Amygdala (tissue), 56 donors: ENCODE measurements around the gene KLF13.

ENCODE experiments used
- DNase-seq, 56 donors: peaks; one replicate each; lab custom pipeline; 2025; lab: John Stamatoyannopoulos, UW

The KLF13 gene

DNA sequence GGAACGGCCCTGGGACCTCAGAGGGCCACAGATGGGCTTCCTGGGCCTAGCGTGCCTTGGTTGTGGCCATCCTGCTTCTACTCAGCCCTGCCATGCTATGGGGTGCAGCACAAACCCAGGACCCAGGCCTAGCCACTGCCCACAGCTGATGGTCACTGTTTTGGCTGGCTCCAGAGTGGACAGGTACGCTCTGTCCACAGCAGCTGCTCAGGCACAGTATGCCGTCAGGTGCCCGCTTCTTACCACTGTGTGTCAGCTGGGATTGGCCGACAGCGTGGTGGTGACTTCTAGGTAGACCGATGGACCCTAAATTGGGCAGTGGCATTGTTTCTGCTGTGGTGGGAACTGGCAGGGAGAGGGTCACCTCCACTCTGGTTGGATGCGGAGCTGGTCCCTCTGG is 47.3 kb downstream of the KLF13 start:
- DNase-seq = no peak

DNA sequence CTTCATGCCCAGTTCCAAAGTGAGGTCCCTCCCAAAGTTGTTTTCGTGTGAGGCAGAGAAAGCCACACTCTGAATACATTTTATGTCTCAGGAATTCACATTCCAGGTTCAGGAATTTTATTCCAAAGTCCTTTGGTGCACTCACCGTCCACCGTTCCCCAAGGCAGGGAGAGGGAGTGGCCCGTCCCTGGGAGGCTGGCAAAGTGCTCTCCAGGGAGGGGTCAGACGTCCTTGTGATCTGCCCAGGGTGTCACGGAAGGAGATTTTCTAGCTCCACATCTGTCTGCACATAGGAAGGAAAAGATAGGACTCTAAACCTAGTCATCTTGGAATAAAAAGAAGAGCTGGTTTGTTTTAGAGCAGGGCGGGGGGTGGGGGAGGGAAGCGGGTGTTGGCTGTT is 47.9 kb downstream of the KLF13 start:
- DNase-seq = no peak

DNA sequence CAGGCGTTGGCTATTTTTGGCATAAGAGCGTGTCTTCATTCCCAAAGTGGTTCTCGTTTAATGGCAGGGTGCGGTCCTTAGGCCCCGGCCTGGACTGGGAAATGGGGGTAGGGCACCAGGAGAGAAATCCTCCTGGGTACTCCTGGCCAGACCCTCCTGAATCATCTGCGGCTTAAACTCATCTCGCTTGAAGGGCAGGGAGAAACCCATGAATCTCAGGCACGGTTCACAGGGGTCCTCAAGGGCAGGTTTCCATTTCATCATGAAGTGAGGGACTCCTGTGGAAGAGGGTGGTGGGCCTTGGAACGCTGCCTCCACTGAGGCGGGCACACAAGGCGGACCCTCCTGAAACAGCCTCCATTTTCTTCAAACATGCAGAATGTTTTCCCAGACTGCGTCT is 48.4 kb downstream of the KLF13 start:
- DNase-seq = no peak

DNA sequence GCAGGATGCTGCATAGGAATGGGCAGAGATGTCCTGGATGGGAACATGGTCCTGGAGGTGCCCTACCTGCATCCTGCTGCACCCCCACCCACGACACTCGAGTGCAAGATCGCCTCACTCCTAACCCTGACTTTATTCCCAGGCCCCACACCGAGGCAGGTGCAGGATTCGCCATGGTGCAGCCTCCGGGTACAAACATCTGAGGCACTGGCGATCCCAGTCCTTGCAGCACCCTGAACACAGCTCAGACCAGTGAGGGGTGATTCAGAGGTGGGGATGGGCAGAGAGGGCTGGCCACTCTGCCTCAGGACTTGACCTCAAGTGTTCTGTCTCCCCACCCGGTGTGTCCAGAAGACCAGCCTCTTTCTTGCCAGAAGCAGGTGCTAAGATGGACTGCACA is 49.1 kb downstream of the KLF13 start:
- DNase-seq = no peak

DNA sequence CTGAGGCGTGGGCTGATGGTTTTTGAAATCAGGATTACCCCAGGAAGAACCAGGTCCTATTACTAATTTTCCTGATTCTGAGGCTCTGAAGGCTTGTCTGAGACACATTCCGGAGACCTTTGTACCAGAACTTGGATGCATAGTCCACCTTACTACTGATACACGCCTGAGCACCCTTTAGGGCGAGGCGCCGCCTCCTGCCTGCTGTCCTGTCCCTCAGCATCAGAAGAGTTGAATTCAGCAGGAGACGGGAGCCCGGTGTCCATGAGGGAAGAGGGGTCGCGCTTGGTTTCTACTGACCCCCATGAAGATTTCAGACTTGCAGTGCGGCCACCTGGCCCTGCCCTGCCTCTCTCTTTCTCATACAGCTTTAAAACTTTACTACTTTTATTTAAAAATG is 49.9 kb downstream of the KLF13 start:
- DNase-seq = no peak

DNA sequence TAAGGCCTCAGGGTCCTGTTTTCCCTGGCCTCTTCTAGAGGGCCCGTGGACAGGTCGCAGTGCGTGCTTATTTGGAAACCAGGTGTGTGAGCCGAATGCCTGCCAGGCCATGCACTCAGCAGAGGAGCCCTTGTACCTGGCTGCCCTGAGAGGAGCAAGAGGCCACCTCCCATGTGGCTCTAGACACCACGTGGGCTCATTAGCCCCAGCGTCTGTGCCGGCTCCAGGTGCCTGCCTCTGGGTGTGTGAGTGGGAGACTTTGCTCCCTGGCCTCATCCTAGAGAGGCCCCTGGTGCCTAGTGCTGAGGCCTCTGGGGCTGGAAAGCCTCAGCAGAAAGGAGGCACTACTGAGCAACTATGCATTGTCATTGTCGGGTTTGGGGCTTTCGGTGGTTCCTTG is 50.4 kb downstream of the KLF13 start:
- DNase-seq = no peak

DNA sequence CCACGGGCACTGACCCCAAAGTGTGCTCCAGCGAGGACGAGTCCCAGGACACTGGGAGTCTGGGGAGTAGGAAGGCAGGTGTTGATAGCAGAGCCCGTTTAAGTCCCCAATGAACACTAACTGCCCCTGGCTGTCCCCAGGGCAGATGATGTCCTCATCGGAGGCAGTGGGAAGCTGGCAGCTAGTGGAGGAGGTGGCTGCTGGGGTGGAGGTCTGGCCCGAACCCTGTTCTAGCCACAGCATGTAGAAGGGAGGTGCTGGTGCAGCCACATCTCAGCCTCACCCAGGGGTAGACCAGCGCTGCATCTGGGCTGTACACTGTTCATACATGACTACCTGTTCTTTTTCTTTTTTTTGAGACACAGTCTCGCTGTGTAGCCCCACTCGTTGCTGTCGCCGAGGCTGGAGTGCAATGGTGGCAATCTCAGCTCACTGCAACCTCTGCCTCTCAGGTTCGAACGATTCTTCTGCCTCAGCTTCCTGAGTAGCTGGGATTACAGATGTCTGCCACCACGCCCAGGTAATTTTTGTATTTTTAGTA is 51.8 kb downstream of the KLF13 start:
- no peak for DNase-seq

DNA sequence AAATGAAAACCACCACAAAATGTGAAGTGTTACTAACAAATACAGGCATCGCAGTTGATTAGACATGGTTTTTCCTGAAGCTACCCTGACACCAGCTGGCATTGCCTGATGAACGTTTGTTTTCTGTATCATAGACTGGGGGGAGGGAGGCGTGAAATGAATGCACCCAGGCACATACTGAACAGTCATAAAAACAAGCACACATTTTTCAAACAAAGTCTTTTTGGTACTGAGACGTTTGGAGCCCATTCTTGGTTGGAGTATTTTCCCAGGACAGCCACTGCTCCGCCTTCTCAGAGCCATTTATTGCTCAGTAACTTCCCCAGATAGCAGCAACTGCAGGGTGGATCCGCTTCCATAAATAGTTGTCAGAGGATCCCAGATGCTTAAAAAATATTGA is 52.4 kb downstream of the KLF13 start:
- DNase-seq = peak in 10 of 56 donors; percentile 13 to 45 (median 27)

DNA sequence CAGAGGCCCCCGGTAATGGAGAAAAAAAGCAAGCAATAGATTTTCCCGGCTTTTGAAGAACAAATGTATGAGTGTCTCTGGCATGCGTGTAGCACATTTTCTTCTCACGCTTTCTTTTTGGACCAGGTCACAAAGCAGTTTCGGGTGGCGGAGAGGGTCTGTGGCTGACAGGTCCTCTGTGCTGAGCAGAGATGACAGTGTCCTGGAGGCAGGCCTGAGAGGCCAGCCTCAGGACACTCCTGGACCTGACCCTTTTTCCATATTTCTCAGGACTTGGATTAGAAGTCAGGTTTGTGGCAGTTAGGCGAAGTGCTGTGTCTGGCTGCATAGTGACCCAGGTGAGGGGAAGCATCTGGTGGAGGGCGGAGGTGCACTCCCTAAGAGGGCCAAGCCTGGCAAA is 52.9 kb downstream of the KLF13 start:
- no peak for DNase-seq

DNA sequence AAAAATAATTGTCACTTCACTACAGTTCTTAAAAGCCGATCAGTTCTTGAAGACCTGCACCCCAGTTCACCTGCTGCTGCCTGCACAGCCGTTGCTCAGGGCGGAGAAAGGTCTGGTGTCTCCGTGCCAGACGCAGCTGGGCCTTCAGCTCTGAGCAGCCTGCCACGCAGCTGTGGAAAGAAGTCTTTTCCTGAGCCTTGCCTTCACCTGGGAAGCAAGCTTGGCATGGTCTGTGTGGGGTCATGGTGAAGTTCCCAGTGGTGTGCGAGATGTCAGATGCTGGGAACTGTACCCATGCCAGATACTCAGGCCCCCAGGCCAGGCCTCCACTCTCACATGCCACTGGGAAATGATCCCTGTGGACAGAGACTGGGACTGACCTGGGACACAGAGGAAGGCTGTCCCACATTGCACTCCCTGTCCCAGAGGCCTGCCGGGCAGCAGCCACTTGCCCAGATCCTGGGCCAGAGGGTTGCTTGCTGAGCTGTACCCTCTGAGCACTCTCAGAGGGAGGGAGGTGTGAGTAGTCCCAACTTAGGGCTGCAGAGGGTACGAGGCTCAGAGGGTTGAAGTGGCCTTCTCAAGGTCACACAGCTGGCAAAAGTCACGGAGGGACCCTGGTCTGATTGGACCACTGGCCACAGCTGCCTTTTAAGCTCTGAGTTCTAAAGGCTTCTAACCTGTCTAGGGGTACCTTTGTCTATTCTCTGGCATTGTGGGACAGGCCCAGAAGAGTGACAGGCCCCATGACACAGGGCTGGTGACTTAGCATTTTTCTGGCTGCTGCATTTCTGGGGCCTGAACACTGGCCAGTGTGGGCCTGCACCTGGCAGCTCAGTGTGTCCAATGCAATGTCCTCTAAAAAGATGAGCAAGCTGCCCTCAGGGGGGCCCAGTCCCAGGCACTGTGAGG is 55.4 kb downstream of the KLF13 start:
- DNase-seq = no peak

DNA sequence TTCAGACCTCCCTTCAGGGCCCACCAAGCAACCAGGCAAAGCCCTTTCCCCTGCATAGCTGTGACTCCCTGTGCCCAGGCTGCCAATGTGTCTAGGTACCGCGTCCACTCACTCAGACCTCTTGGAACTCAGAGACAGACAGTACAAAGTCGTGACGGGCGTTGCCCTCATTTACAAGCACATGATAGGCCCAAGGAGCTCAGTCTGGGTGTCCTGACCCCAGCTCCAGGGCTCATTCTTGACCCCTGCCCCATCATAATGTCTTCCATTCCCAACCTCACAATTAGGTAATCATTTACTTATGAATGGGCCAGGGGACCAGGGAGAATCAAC is 56.0 kb downstream of the KLF13 start:
- no peak for DNase-seq

DNA sequence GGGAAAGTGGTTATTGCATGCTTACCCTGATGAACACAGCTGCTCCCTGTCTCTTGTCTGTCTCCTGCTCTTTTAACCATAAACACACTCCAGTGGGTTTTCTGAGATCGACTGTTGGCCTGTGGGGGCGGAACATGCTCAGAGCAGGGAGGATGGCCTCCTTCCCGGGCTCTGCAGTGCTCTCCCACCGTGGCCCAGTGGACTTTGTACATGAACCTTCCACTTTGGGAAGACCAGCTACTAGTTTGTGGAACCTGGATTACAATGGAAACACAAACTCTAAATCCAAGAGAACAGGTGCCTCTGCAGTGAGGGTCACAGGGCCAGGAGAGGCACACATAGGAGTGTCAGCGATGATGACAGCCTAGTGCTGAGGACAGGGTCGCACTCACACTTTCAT is 56.5 kb downstream of the KLF13 start:
- no peak for DNase-seq

DNA sequence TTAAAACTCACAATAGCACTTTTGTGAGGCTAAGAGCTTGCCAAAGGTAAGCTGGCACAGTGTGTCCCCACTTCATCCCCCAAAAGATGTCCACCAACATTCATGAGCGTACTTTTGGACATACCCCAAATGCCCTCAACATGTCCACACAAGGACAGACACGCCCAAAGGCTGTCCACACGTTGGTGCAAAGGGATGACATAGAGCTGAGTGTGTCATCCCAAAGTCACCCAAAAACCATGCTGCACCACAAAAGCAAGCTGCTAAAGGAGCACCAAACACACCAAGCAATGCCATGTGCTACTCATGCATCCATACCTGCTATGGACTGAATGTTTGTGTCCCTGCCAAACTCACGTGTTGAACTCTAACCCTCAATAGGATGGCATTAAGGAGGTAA is 57.9 kb downstream of the KLF13 start:
- no peak for DNase-seq

DNA sequence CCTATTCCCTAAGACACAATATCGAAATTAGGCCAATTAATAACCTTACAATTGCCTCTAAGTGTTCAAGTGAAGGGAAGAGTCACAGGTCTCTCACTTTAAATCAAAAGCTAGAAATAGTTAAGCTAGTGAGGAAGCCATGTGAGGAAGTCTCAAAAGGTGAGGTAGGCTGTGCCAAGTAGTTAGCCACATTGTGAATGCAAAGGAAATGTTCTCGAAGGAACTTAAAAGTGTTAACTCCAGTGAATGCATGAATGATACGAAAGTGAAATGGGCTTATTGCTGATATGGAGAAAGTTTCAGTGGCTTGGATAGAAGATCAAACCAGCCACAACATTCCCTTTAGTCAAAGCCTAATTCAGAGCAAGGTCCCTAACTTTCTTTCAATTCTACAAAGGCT is 59.1 kb downstream of the KLF13 start:
- no peak for DNase-seq

DNA sequence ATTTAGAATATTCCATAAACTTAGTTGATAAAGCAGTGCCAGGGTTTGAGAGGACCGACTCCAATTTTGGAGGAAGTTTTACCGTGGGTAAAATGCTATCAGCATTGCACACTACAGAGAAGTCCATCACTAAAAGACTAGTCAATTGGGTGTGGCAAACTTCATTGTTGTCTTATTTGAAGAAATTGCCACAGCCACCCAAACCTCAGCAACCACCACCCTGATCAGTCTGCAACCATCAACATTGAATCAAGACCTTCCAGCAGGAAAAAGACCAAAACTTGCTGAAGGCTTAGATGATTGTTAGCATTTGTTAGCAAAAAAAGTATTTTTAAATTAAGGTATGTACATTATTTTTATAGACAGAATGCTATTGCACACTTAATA is 60.5 kb downstream of the KLF13 start:
- no peak for DNase-seq

DNA sequence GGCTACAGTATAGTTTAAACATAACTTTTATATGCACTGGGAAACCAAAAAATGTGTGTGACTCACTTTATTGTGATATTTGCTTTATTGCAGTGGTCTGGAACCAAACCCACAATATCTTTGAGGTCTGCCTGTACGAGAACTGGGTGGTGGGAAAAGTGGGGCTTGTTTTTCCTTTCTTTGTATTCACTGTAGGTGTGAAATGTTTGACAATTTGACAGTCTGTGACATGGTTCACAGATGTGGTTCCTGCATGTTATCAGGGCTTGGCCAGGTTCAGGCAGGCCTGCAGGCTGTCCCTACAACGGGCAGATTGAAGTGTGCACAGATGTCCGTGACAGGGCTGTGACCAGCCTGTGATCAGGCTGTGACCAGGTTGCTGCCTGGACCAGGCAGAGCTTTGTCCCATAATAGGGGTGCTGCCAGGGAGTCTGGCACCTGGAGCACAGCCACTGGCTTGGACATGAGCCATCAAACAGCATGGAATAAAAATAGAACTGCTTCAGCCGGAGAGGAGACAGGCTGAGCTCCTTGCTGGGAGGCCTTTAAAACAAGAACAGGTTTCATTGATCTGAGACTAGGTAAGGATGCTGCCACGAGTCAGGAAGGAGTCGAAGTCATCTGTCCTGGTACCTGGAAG is 61.0 kb downstream of the KLF13 start:
- DNase-seq = peak in 9 of 56 donors; percentile 10 to 49 (median 23)

DNA sequence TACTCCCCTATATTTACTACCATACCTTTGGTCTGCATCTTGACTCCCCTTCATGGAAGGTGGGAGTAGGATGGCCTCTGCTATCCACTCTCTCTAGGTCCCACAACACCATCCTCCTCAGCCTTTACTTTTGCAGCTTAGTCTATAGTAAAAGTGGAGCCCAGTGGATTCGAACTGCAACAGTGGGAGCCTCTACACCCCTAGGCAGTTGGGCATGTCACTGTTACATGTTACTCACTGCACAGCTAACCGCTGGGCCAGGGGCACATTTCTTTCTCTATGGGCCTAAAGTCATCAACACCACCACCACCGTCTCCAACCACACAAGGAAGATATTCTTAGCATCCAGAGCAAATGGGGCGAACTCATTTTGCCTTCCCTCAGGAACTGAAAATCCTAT is 62.9 kb downstream of the KLF13 start:
- no peak for DNase-seq

DNA sequence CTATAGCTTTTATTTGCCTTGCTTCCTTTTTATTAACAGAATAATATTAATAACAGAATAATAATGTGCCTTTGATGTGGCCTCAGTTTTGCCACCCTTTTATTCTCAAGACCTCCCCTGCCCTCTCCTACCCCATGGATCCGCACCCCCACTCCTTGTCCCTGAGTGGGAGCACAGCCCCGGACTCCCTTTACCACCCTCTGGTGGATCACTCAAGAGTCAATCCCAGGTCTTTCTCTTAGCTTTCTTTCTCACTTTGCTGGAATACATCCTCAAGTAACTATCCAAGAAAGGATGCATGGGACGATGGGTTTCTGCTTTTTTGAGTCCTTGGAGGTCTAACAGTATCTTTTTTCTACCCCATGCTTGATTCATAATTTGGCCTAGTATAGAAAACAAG is 63.4 kb downstream of the KLF13 start:
- no peak for DNase-seq

DNA sequence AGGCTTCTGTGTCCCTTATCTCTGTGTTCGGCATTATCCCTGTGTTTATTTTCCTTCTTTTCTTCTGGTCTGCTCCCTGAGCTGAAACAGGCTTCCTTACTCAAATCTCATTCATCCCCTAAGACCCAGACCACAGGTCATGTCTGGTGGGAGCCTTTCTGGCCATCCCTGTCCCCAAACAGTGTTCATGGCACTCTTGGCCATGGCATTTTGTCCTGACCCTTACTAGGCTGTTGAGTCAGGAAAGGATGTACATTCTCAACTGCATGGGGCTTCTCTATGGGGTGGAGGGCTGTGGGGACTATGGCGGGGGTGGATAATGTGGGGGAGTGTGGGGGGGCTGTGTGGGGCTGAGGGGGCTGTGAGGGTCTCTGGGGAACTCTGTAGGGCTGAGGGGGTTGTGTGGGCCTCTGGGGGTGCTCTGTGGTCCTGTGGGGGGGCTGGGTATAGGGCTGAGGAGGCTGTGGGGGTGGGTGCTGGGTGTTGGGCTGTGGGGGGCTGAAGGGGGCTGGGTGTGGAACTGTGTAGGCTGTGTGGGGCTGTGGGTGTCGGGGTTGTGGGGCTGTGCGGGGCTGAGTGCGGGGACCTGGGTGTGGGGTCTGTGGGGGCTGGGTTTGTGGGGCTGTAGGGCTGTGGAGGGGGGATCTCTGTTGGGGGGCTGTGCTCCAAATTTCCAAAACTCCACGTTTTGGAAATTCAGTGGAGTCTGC is 64.3 kb downstream of the KLF13 start:
- no peak for DNase-seq

DNA sequence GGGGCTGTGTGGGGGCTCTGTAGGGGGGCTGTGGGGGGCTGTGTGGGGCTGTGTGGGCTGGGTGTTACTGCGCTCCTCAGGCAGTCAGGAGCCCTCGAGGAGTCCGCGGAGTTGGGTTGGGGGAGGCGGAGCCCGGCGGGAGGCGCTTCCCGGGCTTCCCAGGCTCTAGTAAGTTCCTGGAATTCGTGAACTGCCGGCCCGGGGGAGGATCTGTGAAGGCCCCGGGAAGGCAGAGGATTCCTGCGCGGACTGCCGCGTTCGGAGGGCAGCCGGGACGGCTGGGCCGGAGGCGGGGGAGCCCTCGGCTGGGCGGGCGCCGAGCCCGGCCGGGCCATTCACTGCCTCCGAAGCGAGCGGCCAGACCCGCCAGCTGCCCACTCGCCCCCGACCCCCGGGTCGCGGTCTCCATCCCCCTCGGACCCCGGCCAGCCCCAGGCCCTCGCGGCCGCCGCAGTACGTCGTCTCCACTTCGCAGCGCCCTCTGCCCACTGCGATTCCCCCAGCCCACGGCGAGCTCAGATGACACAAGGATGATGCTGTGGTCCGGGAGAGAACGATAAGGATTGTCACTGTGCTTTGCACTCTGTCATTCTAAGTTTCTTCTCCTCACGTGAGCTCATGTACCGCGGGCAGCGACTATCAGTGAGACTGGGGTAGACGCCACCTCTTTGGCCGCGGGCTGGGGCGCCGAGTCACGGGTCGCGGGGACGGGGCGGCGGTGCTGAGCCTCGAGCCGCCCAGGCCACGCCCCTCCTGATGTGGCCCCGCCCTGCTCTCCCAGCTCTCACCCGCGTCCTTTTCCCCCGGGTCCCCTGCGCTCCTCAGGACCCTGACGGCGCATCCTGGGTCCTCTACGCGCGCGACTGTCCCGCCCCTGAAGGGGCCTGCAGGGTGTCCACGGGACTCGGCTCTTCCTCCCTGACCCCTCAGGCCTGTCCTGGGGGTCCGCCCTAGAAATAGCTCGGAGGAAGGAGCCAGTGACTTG is 65.3 kb downstream of the KLF13 start:
- peak in 16 of 56 donors; percentile 19 to 61 (median 36) for DNase-seq
